CD14-positive monocyte (primary cell): ENCODE results near the gene DNAH7. TPM values are rescaled to one million over a fixed set of nuclear protein-coding genes. Genes with fewer than 3 reads are reported as not detected.

Experiments used
- DNase-seq, 3 donors: peaks; one replicate each; pipeline ENCODE4 v3.0.0-alpha.2; 2011 to 2022
- H2AFZ ChIP-seq: 2 replicates; pipeline ENCODE4 v1.6.0; 2012; ENCODE audit warnings: mild to moderate bottlenecking, low read depth, low read length, inconsistent platforms; ENCODE audit not compliant: insufficient read depth, poor library complexity, severe bottlenecking
- H3K27ac ChIP-seq, 2 donors: 1 replicate in 1 of 2; 2 replicates in 1 of 2; pipeline ENCODE4 v1.5.1; 2012 to 2013; ENCODE audit warnings: low read length in 2 of 2, control low read depth in 1 of 2, inconsistent platforms in 1 of 2, low read depth in 1 of 2, mild to moderate bottlenecking in 1 of 2
- H3K27me3 ChIP-seq, 2 donors: one replicate each; pipeline versions ENCODE4 v1.6.0 to v1.6.1; 2011 to 2013; ENCODE audit warnings: low read length in 2 of 2; ENCODE audit not compliant: control insufficient read depth in 2 of 2, insufficient read depth in 2 of 2
- H3K36me3 ChIP-seq, 2 donors: replicated peaks in 1 of 2; 1 replicate in 1 of 2; 2 replicates in 1 of 2; pipeline versions ENCODE4 v1.5.1 to v1.6.1; 2012 to 2013; ENCODE audit warnings: low read length in 2 of 2, control low read depth in 1 of 2, inconsistent platforms in 1 of 2, mild to moderate bottlenecking in 1 of 2; ENCODE audit not compliant: insufficient read depth in 2 of 2, control insufficient read depth in 1 of 2
- H3K4me1 ChIP-seq, 2 donors: 1 replicate in 1 of 2; 2 replicates in 1 of 2; pipeline versions ENCODE4 v1.5.1 to v1.6.1; 2012 to 2013; ENCODE audit warnings: low read length in 2 of 2, control low read depth in 1 of 2, inconsistent platforms in 1 of 2, mild to moderate bottlenecking in 1 of 2, moderate library complexity in 1 of 2; ENCODE audit not compliant: insufficient read depth in 2 of 2, control insufficient read depth in 1 of 2
- H3K4me2 ChIP-seq: replicated peaks from 2 replicates; pipeline ENCODE3; 2012; ENCODE audit warnings: low read length, moderate library complexity, mild to moderate bottlenecking; ENCODE audit not compliant: poor library complexity, severe bottlenecking; ENCODE audit errors: extremely low read depth
- H3K4me3 ChIP-seq, 3 experiments: fragments of 200-600 bp in 1 of 3; sonication (generic) in 1 of 3; replicated peaks in 1 of 3; 1 replicate in 2 of 3; 2 replicates in 1 of 3; pipeline ENCODE4 v1.5.1; 2011 to 2013; ENCODE audit warnings: low read length in 3 of 3, mild to moderate bottlenecking in 3 of 3, control low read depth in 2 of 3, low read depth in 2 of 3, inconsistent platforms in 1 of 3, moderate library complexity in 1 of 3
- H3K79me2 ChIP-seq: 2 replicates; pipeline ENCODE4 v1.6.0; 2012; ENCODE audit warnings: mild to moderate bottlenecking, control low read depth, inconsistent platforms, low read length, moderate library complexity; ENCODE audit not compliant: insufficient read depth
- H3K9ac ChIP-seq: 2 replicates; pipeline ENCODE4 v1.6.0; 2017; ENCODE audit warnings: low read length, mild to moderate bottlenecking; ENCODE audit not compliant: insufficient read depth, poor library complexity, severe bottlenecking
- H3K9me3 ChIP-seq, 2 donors: replicated peaks in 1 of 2; 1 replicate in 1 of 2; 2 replicates in 1 of 2; pipeline versions ENCODE4 v1.5.1 to v1.6.1; 2012 to 2013; ENCODE audit warnings: low read length in 2 of 2, control low read depth in 1 of 2; ENCODE audit not compliant: control insufficient read depth in 1 of 2, insufficient read depth in 1 of 2
- H4K20me1 ChIP-seq: 2 replicates; pipeline ENCODE4 v1.6.0; 2012; ENCODE audit warnings: mild to moderate bottlenecking, low read length, control low read depth, moderate library complexity; ENCODE audit not compliant: insufficient read depth
- H3K27ac Mint-ChIP-seq, 7 donors: one replicate each; pipeline ENCODE4 v1.8.0; 2020; ENCODE audit warnings: mild to moderate bottlenecking in 7 of 7, mixed read lengths in 7 of 7, moderate library complexity in 6 of 7, inconsistent platforms in 2 of 7
- H3K27me3 Mint-ChIP-seq, 3 donors: one replicate each; pipeline ENCODE4 v1.8.0; 2021 to 2022; ENCODE audit warnings: low read depth in 3 of 3, mild to moderate bottlenecking in 3 of 3, mixed read lengths in 3 of 3, moderate library complexity in 3 of 3, inconsistent platforms in 1 of 3
- H3K36me3 Mint-ChIP-seq, 2 donors: one replicate each; pipeline ENCODE4 v1.8.0; 2020; ENCODE audit warnings: mixed read lengths in 2 of 2, inconsistent platforms in 1 of 2, mild to moderate bottlenecking in 1 of 2
- H3K4me1 Mint-ChIP-seq: one replicate; pipeline ENCODE4 v1.8.0; 2020; ENCODE audit warnings: mild to moderate bottlenecking, mixed read lengths
- H3K4me3 Mint-ChIP-seq, 2 donors: one replicate each; pipeline ENCODE4 v1.8.0; 2020; ENCODE audit warnings: mild to moderate bottlenecking in 2 of 2, mixed read lengths in 2 of 2, moderate library complexity in 1 of 2
- H3K9me3 Mint-ChIP-seq, 7 donors: one replicate each; pipeline ENCODE4 v1.8.0; 2020 to 2022; ENCODE audit warnings: mixed read lengths in 7 of 7, mild to moderate bottlenecking in 6 of 7, moderate library complexity in 6 of 7, inconsistent platforms in 2 of 7
- WGBS: methylation state at CpG from one replicate; pipeline ENCODE4 v1.1.5; 2013; ENCODE audit warnings: missing lambda C conversion rate; ENCODE audit not compliant: insufficient coverage; 5-methylcytosine and 5-hydroxymethylcytosine counted together
- intact Hi-C, 2 donors: fragments of 100-400 bp; cut with micrococcal nuclease; formaldehyde crosslinking; loops; one replicate each; pipeline versions ENCODE4 v1.15.0 to v1.15.1; 2023
- polyA plus RNA-seq, 3 donors: library from polyadenylated mRNA; depleted of rRNA in 1 of 3; unstranded in 2 of 3; stranded (reverse) in 1 of 3; fragments of 300-500 nt in 2 of 3; fragments of >200 nt in 1 of 3; fragmentation: Illumina TruSeq in 2 of 3; gene quantifications; 1 replicate in 2 of 3; 2 replicates in 1 of 3; pipeline ENCODE4 v1.2.3, GENCODE V29; 2012 to 2021
- TF ChIP-seq, protein P1 (sequence below): fragments of 200-600 bp; IDR thresholded peaks from one replicate; pipeline ENCODE4 v1.8.0; 2022; ENCODE audit warnings: antibody characterized with exemption, mild to moderate bottlenecking

Gene DNAH7
- polyA plus RNA-seq, 3 donors, result 0.07 TPM; not detected in 2

DNA sequence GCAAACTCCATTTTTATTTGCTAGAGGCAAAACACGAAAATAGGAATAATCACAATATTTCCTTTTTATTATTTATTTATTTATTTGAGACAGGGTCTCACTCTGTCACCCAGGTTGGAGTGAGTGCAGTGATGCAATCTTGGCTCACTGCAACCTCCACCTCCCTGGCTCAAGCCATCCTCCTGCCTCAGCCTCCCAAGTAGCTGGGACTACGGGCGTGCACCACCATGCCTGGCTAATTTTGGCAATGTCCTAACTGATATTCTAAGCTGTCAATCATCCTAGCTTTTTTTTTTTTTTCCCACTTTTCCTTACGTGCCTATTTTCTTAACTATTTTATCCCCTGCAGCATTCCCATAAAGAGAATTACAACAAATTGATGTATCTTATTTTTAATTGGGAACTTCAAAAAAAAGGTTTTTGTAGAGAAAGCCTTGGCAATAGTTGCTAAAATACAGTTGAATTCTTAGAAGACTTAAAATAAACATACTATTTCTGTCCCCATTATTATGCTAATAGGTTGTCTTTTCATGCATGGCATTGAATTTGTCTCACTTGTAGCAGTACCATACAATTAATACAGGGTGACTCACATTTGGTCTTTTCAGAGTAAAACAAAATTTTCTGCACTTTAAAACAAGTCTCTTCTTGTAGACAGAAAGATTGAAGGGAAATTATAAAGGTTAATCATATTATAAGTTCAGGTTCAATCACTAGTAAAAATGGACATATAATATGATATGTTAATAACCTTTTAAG, 258.1 kb downstream of the DNAH7 start:
- Mint-ChIP-seq H3K36me3 (no peaks in the 10 kb centered on the region), H3K9me3 (peaks cover 0 to 7% (median 0%) of the 10 kb centered on the region in 7 donors), H3K27me3 (no peaks in the 10 kb centered on the region), H3K4me1 (peaks cover 1% of the 10 kb centered on the region), H3K4me3 (no peak overlapping the region), H3K27ac (no peak overlapping the region)
- Histone ChIP-seq H3K9me3 (no peaks in the 10 kb centered on the region), H3K27ac (no peak overlapping the region), H3K4me1 (no peaks in the 10 kb centered on the region), H4K20me1 (no peaks in the 10 kb centered on the region), H3K36me3 (no peaks in the 10 kb centered on the region), H3K4me2 (no peak overlapping the region), H3K9ac (no peak overlapping the region), H3K27me3 (no peaks in the 10 kb centered on the region), H3K79me2 (no peaks in the 10 kb centered on the region), H2AFZ (no peak overlapping the region), H3K4me3 (no peak overlapping the region)
- TF ChIP-seq, protein P1, sequence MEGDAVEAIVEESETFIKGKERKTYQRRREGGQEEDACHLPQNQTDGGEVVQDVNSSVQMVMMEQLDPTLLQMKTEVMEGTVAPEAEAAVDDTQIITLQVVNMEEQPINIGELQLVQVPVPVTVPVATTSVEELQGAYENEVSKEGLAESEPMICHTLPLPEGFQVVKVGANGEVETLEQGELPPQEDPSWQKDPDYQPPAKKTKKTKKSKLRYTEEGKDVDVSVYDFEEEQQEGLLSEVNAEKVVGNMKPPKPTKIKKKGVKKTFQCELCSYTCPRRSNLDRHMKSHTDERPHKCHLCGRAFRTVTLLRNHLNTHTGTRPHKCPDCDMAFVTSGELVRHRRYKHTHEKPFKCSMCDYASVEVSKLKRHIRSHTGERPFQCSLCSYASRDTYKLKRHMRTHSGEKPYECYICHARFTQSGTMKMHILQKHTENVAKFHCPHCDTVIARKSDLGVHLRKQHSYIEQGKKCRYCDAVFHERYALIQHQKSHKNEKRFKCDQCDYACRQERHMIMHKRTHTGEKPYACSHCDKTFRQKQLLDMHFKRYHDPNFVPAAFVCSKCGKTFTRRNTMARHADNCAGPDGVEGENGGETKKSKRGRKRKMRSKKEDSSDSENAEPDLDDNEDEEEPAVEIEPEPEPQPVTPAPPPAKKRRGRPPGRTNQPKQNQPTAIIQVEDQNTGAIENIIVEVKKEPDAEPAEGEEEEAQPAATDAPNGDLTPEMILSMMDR, result no peak
- intact Hi-C loops, result no loop called here
- no peak for DNase-seq
- 100% methylated on average over 1 of the region's 4 CpGs for WGBS

- Mint-ChIP-seq H3K9me3 (peaks cover 0 to 7% (median 0%) of the 10 kb centered on the region in 7 donors), H3K27me3 (peaks cover 0 to 2% (median 0%) of the 10 kb centered on the region in 3 donors), H3K27ac (no peak overlapping the region), H3K36me3 (no peaks in the 10 kb centered on the region), H3K4me1 (peaks cover 1% of the 10 kb centered on the region), H3K4me3 (no peak overlapping the region)
- Histone ChIP-seq H3K9me3 (no peaks in the 10 kb centered on the region), H2AFZ (no peak overlapping the region), H3K9ac (no peak overlapping the region), H3K4me1 (no peaks in the 10 kb centered on the region), H3K4me3 (no peak overlapping the region), H3K36me3 (no peaks in the 10 kb centered on the region), H3K27ac (no peak overlapping the region), H3K4me2 (no peak overlapping the region), H4K20me1 (no peaks in the 10 kb centered on the region), H3K79me2 (no peaks in the 10 kb centered on the region), H3K27me3 (no peaks in the 10 kb centered on the region)
- no CpG with 5 or more reads among the region's 1 CpG for WGBS
- TF ChIP-seq, protein P1, result no peak
- intact Hi-C loops, result no loop called here
- no peak for DNase-seq
Observed at GRCh38 chr2:195808189-195808588, 260.4 kb downstream of the DNAH7 start.
